PFSK-1 (cell line): Measurements from ENCODE around the gene GPR108.

Source experiments
- FOXP2 ChIP-seq: optimal IDR thresholded peaks from 2 replicates; pipeline ENCODE3; 2011; ENCODE audit warnings: borderline replicate concordance, control low read depth, inconsistent platforms; ENCODE audit not compliant: insufficient read depth; ENCODE audit errors: extremely low read length, extremely low read depth
- POLR2AphosphoS5 ChIP-seq: IDR thresholded peaks from 2 replicates; pipeline ENCODE4 v1.6.1; 2012; ENCODE audit warnings: low read depth, mild to moderate bottlenecking, control low read depth, low read length, moderate library complexity
- REST ChIP-seq, 2 experiments: IDR thresholded peaks; 2 replicates each; pipeline versions ENCODE4 v1.6.1 to v1.8.0; 2011 to 2012; ENCODE audit warnings: low read depth in 2 of 2, low read length in 2 of 2, control low read depth in 1 of 2, inconsistent platforms in 1 of 2, mild to moderate bottlenecking in 1 of 2, moderate library complexity in 1 of 2; ENCODE audit not compliant: insufficient read depth in 1 of 2
- SIN3A ChIP-seq: IDR thresholded peaks from 2 replicates; pipeline ENCODE4 v1.6.1; 2012; ENCODE audit warnings: mild to moderate bottlenecking, low read length, moderate library complexity, borderline replicate concordance; ENCODE audit not compliant: insufficient read depth
- TAF1 ChIP-seq: IDR thresholded peaks from 2 replicates; pipeline ENCODE4 v1.6.1; 2012; ENCODE audit warnings: low read length, control low read depth, borderline replicate concordance; ENCODE audit not compliant: insufficient read depth

GPR108 gene

GRCh38 chr19:6737873-6738786, 750 bp upstream of the GPR108 start:
- 0 out of 2 replicates have a peak, but pooled peaks have one; percentile 16 for TF ChIP-seq TAF1
- TF ChIP-seq FOXP2: peak; percentile 63
- no peak for TF ChIP-seq REST (IDR thresholded peaks at IDR 0.05; ENCODE audit: insufficient read depth in 1 of 2, low read depth in 2 of 2, low read length in 2 of 2)
- TF ChIP-seq POLR2AphosphoS5: no peak
- 0 out of 2 replicates have a peak, but pooled peaks have one; percentile 29 for TF ChIP-seq SIN3A

- TF ChIP-seq POLR2AphosphoS5: no peak
- TF ChIP-seq FOXP2: no peak
- no peak for TF ChIP-seq TAF1
- TF ChIP-seq SIN3A: no peak
- no peak for TF ChIP-seq REST (IDR thresholded peaks at IDR 0.05; ENCODE audit: insufficient read depth in 1 of 2, low read depth in 2 of 2, low read length in 2 of 2)
Observed at GRCh38 chr19:6736917-6737283, 480 bp downstream of the GPR108 start.

GRCh38 chr19:6736169-6736916, 1.0 kb downstream of the GPR108 start:
- TF ChIP-seq TAF1 (0 out of 2 replicates have a peak, but pooled peaks have one; percentile 9), SIN3A (peak; percentile 5; the same call in 1 of the 2 replicates), REST (IDR thresholded peaks at IDR 0.05; ENCODE audit: insufficient read depth in 1 of 2, low read depth in 2 of 2, low read length in 2 of 2) (no peak)

- TF ChIP-seq POLR2AphosphoS5 (no peak), TAF1 (no peak), FOXP2 (no peak), REST (IDR thresholded peaks at IDR 0.05; ENCODE audit: insufficient read depth in 1 of 2, low read depth in 2 of 2, low read length in 2 of 2) (no peak), SIN3A (no peak)
Observed at GRCh38 chr19:6735181-6735911, 2.0 kb downstream of the GPR108 start.
